OCI-LY1 (cell line): ENCODE results near the gene DDX27.
A peak's percentile ranks its signal among the peaks of the same experiment; 100 is the strongest.
"Not testable (repeated sequence)": the region's sequence is repeated elsewhere in the genome, so short reads cannot be mapped to it uniquely, and the experiment has no call there.

ENCODE experiments used
- H2AFZ ChIP-seq: fragments of 200-600 bp; sonication (generic), shearing (Covaris generic); 2 replicates; pipeline ENCODE4 v1.6.0; 2014; ENCODE audit warnings: antibody characterized with exemption, mild to moderate bottlenecking, low read length
- H3F3A ChIP-seq: fragments of 200-600 bp; sonication (generic), shearing (Covaris generic); 2 replicates; pipeline ENCODE4 v1.6.0; 2014; ENCODE audit warnings: mild to moderate bottlenecking, antibody characterized with exemption, low read length, moderate library complexity; ENCODE audit not compliant: insufficient read depth
- H3K27ac ChIP-seq: fragments of 200-600 bp; sonication (generic); 2 replicates; pipeline ENCODE4 v1.5.1; 2014; ENCODE audit warnings: low read length, mixed run types, mild to moderate bottlenecking, low read depth; ENCODE audit not compliant: poor library complexity, severe bottlenecking
- H3K27me3 ChIP-seq: fragments of 200-600 bp; sonication (generic); 2 replicates; pipeline ENCODE4 v1.6.0; 2014; ENCODE audit warnings: antibody characterized with exemption, mild to moderate bottlenecking, low read length, moderate library complexity; ENCODE audit not compliant: insufficient read depth
- H3K36me3 ChIP-seq: fragments of 200-600 bp; sonication (generic); 2 replicates; pipeline ENCODE4 v1.6.1; 2014; ENCODE audit warnings: mild to moderate bottlenecking, antibody characterized with exemption, low read length, moderate library complexity, mixed read lengths; ENCODE audit not compliant: insufficient read depth
- H3K4me1 ChIP-seq: fragments of 200-600 bp; sonication (generic); 2 replicates; pipeline ENCODE4 v1.5.1; 2014; ENCODE audit warnings: mild to moderate bottlenecking, low read length, moderate library complexity; ENCODE audit not compliant: insufficient read depth, severe bottlenecking
- H3K4me2 ChIP-seq: fragments of 200-600 bp; sonication (generic), shearing (Covaris generic); 2 replicates; pipeline ENCODE4 v1.6.1; 2014; ENCODE audit warnings: low read length
- H3K4me3 ChIP-seq: fragments of 200-600 bp; sonication (generic); 2 replicates; pipeline ENCODE4 v1.5.1; 2014; ENCODE audit warnings: low read length, low read depth, mild to moderate bottlenecking, mixed read lengths; ENCODE audit not compliant: poor library complexity, severe bottlenecking
- H3K79me2 ChIP-seq: fragments of 200-600 bp; shearing (Covaris generic); 2 replicates; pipeline ENCODE4 v1.6.1; 2016; ENCODE audit warnings: mixed run types, low read length, mixed read lengths; ENCODE audit not compliant: insufficient read depth
- H3K9ac ChIP-seq: fragments of 200-600 bp; sonication (generic), shearing (Covaris generic); 2 replicates; pipeline ENCODE4 v1.6.1; 2014; ENCODE audit warnings: mild to moderate bottlenecking, low read length, mixed read lengths
- H3K9me2 ChIP-seq: fragments of 200-600 bp; sonication (generic), shearing (Covaris generic); 2 replicates; pipeline ENCODE4 v1.6.1; 2014; ENCODE audit warnings: low read depth, mild to moderate bottlenecking, low read length, mixed read lengths
- H3K9me3 ChIP-seq: fragments of 200-600 bp; shearing (Covaris generic); 2 replicates; pipeline ENCODE4 v1.6.1; 2014; ENCODE audit warnings: low read length, mixed read lengths
- H4K20me1 ChIP-seq: fragments of 200-600 bp; sonication (generic), shearing (Covaris generic); 2 replicates; pipeline ENCODE4 v1.6.0; 2016; ENCODE audit warnings: mild to moderate bottlenecking, low read length; ENCODE audit not compliant: insufficient read depth
- EZH2 ChIP-seq: fragments of 200-600 bp; sonication (generic), shearing (Covaris generic); IDR thresholded peaks from 2 replicates; pipeline ENCODE4 v1.8.0; 2017; ENCODE audit warnings: borderline replicate concordance, mixed run types, mild to moderate bottlenecking, antibody characterized with exemption, low read length, moderate library complexity, mixed read lengths
- TF ChIP-seq, protein P1 (sequence below): fragments of 200-600 bp; sonication (generic), shearing (Covaris generic); IDR thresholded peaks from 2 replicates; pipeline ENCODE4 v1.5.1; 2017; ENCODE audit warnings: mild to moderate bottlenecking, antibody characterized with exemption, low read length, moderate library complexity, mixed read lengths

The DDX27 gene

DNA sequence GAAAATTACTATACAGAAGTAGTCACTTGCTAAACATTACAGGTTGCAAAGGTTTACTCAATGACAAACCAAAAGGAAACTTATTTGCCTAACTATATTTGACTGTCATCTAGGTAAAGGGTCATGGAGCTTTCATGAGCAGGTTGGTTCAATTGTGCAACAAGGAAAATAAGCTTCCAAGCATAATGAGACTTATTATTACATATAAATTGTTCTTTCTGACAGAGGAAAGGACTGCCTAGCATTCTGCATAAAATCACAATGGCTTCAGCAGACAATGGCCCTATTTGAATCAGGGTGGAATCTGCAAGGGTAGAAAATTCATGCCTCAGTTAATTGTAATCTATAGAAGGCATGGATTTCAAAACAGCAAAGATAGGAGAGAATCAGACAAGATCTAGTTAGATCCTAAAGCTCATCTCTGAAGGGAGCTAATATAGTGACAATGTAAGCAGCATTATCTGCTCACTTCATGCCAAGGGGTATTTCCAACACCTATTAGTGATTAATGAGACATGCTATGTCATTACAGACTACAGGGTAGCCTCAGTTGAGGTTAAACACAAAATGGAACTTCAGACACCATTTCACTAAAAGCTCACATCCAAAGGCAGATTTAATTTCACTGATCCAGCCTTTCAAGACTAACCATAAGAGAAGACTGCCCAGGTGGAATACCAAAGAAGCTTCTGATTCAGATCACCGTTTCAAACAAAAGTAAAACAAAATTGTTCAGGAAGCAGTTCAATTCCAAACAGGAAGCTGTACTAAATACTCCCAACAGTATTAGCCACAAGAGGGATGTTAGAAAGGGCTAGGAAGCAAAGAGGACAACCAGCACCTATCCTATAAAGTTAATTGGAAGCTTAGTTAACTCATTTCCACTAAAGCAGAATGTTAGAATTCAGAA is 39.6 kb upstream of the DDX27 start:
- peak overlapping the region; percentile 9 for H3K27ac ChIP-seq

DNA sequence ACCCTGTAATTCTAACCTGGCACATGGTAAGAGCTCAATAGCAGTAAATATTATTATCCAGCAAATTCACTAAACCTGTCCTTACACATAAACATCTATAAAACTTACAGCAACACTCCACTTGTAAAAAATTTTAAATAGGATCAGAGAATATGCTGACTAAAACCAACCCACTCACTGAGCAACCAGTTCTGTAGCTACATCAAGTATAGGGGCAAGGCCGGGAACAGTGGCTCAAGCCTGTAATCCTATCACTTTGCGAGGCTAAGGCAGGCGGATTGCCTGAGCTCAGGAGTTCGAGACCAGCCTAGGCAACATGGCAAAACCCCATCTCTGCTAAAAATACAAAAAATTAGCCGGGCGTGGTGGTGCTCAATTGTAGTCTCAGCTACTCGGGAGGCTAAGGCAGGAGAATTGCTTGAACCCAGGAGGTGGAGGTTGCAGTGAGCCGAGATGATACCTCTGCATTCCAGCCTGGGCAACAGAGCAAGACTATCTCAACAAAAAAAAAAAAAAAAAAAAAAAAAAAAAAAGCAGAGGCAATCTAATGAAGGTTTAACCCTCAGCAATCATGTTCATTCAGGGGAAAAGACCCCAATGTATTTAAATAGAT is 37.8 kb upstream of the DDX27 start:
- no peaks in the 10 kb centered on the region for H3K27me3 ChIP-seq
- no peak overlapping the region for H3K27ac ChIP-seq
- H3F3A ChIP-seq = no peaks in the 10 kb centered on the region
- H3K36me3 ChIP-seq = peaks cover 11% of the 10 kb centered on the region
- no peak overlapping the region for H3K9ac ChIP-seq
- peaks cover 93% of the 10 kb centered on the region for H3K79me2 ChIP-seq
- H4K20me1 ChIP-seq = no peaks in the 10 kb centered on the region
- H3K4me3 ChIP-seq = no peak overlapping the region
- no peaks in the 10 kb centered on the region for H3K9me3 ChIP-seq
- no peak overlapping the region for H3K4me2 ChIP-seq
- H3K9me2 ChIP-seq = no peaks in the 10 kb centered on the region
- TF ChIP-seq, protein P1, sequence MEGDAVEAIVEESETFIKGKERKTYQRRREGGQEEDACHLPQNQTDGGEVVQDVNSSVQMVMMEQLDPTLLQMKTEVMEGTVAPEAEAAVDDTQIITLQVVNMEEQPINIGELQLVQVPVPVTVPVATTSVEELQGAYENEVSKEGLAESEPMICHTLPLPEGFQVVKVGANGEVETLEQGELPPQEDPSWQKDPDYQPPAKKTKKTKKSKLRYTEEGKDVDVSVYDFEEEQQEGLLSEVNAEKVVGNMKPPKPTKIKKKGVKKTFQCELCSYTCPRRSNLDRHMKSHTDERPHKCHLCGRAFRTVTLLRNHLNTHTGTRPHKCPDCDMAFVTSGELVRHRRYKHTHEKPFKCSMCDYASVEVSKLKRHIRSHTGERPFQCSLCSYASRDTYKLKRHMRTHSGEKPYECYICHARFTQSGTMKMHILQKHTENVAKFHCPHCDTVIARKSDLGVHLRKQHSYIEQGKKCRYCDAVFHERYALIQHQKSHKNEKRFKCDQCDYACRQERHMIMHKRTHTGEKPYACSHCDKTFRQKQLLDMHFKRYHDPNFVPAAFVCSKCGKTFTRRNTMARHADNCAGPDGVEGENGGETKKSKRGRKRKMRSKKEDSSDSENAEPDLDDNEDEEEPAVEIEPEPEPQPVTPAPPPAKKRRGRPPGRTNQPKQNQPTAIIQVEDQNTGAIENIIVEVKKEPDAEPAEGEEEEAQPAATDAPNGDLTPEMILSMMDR = no peak
- no peak for TF ChIP-seq EZH2
- no peak overlapping the region for H2AFZ ChIP-seq
- H3K4me1 ChIP-seq = peaks cover 70% of the 10 kb centered on the region

More for the DNA sequence above, 39.6 kb upstream of the DDX27 start:
- Histone ChIP-seq H3K9ac (no peak overlapping the region), H3F3A (no peaks in the 10 kb centered on the region), H2AFZ (no peak overlapping the region), H3K36me3 (peaks cover 16% of the 10 kb centered on the region), H4K20me1 (no peaks in the 10 kb centered on the region), H3K4me3 (no peak overlapping the region), H3K4me1 (peaks cover 52% of the 10 kb centered on the region), H3K9me2 (no peaks in the 10 kb centered on the region), H3K4me2 (peak overlapping the region; percentile 11; the same call in 1 of the 2 replicates), H3K9me3 (no peaks in the 10 kb centered on the region), H3K27me3 (no peaks in the 10 kb centered on the region), H3K79me2 (peaks cover 85% of the 10 kb centered on the region)
- TF ChIP-seq, protein P1 = no peak
- TF ChIP-seq EZH2 = no peak

DNA sequence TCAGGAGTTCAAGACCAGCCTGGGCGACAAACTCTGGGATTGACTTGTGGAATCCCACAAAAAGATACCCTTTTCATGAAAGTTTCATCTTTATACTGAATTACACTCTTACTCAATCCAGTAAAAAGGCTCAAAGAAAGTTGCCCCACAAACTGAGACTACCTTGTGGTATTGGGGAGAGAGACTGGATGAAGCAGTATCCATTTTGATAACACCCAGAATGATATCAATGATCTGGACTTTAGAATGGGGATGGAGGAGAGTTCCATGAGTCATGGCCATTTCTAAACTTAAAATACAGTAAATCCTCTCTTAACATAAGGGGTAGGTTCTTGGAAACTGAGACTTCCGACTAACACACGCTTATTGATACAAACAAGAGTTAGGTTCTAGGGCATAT is 35.8 kb upstream of the DDX27 start:
- peaks cover 73% of the 10 kb centered on the region for H3K4me1 ChIP-seq
- peaks cover under 1% of the 10 kb centered on the region for H3K36me3 ChIP-seq
- no peak overlapping the region for H3K4me3 ChIP-seq
- H3K27ac ChIP-seq = no peak overlapping the region
- no peaks in the 10 kb centered on the region for H3F3A ChIP-seq
- no peak overlapping the region; the same call in 1 of the 2 replicates for H3K9ac ChIP-seq
- H3K9me2 ChIP-seq = no peaks in the 10 kb centered on the region
- no peak overlapping the region for H2AFZ ChIP-seq
- no peaks in the 10 kb centered on the region for H3K27me3 ChIP-seq
- peaks cover 90% of the 10 kb centered on the region for H3K79me2 ChIP-seq
- no peak for TF ChIP-seq EZH2
- TF ChIP-seq, protein P1 = no peak
- H3K4me2 ChIP-seq = peak overlapping the region; percentile 12; the same call in 1 of the 2 replicates
- H4K20me1 ChIP-seq = no peaks in the 10 kb centered on the region
- no peaks in the 10 kb centered on the region for H3K9me3 ChIP-seq

DNA sequence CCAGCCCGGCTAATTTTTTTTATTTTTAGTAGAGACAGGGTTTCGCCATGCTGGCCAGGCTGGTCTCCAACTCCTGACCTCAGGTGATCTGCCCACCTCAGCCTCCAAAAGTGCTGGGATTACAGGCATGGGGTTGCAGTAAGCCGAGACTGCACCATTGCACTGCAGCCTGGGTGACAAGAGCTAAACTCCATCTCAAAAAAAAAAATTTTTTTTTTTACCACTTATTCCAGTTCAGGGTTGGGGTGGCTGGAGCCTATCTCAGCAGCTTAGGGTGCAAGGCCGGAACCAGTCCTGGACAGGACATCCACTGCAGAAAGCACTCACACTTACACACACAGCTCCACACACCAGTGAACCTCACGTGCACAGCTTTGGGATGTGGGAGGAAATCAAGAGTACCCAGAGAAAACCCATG is 35.1 kb upstream of the DDX27 start:
- H3K27ac ChIP-seq, H3K36me3 ChIP-seq, H3K4me3 ChIP-seq, H3K9ac ChIP-seq, H4K20me1 ChIP-seq, H3K9me3 ChIP-seq, H2AFZ ChIP-seq, H3K27me3 ChIP-seq, H3K9me2 ChIP-seq, H3F3A ChIP-seq: not testable (repeated sequence)
- H3K4me1 ChIP-seq = peaks cover 73% of the 10 kb centered on the region
- H3K79me2 ChIP-seq = peaks cover 84% of the 10 kb centered on the region
- peak overlapping the region; percentile 90; the same call in 1 of the 2 replicates for H3K4me2 ChIP-seq
